K562 (cell line): ENCODE results near the gene PPARG.

Experiments used
- GABPB1 ChIP-seq: sonication (generic); formaldehyde crosslinking; IDR thresholded peaks from 2 replicates; pipeline ENCODE4 v1.8.0; 2022; ENCODE audit warnings: mild to moderate bottlenecking, missing genetic modification reagents
- GTF2F1 ChIP-seq: IDR thresholded peaks from 2 replicates; pipeline ENCODE4 v1.6.1; 2011; ENCODE audit warnings: low read depth, low read length, improper control_type of control experiment
- KDM1A ChIP-seq, 2 experiments: fragments of 450-650 bp; IDR thresholded peaks; 2 replicates each; pipeline ENCODE4 v1.6.1; 2016; ENCODE audit warnings: mild to moderate bottlenecking in 2 of 2
- MAZ ChIP-seq, 2 experiments: fragments of 450-650 bp in 1 of 2; sonication (generic) in 1 of 2; formaldehyde crosslinking; IDR thresholded peaks in 1 of 2; conservative IDR thresholded peaks in 1 of 2; 2 replicates each; pipeline versions ENCODE4 v1.4.0 to v1.5.0; 2020; ENCODE audit warnings: mild to moderate bottlenecking in 1 of 2, missing genetic modification reagents in 1 of 2
- POLR2AphosphoS5 ChIP-seq: IDR thresholded peaks from 2 replicates; pipeline ENCODE4 v1.6.1; 2011; ENCODE audit warnings: mild to moderate bottlenecking, low read depth, low read length, moderate library complexity; ENCODE audit not compliant: control insufficient read depth, insufficient read depth
- RAD21 ChIP-seq, 2 experiments: fragments of 250-450 bp in 1 of 2; fragments of 450-650 bp in 1 of 2; sonication (Bioruptor Pico) in 1 of 2; formaldehyde crosslinking in 1 of 2; IDR thresholded peaks in 1 of 2; conservative IDR thresholded peaks in 1 of 2; 2 replicates each; pipeline versions ENCODE4 v1.4.0 to v1.8.0; 2020 to 2022; ENCODE audit warnings: mild to moderate bottlenecking in 2 of 2, moderate library complexity in 1 of 2
- SRSF9 ChIP-seq: fragments of 200-400 bp; formaldehyde crosslinking; IDR thresholded peaks from 2 replicates; pipeline ENCODE4 v1.6.1; 2017; ENCODE audit warnings: low read depth, low read length, borderline replicate concordance
- ZNF584 ChIP-seq: fragments of 200-800 bp; sonication (Bioruptor generic); IDR thresholded peaks from 2 replicates; pipeline ENCODE4 v1.6.1; 2016; ENCODE audit warnings: low read depth, mild to moderate bottlenecking, missing genetic modification characterization, missing compliant biosample characterization
- TF ChIP-seq, protein P1 (sequence below): fragments of 450-650 bp; formaldehyde crosslinking; IDR thresholded peaks from 2 replicates; pipeline ENCODE4 v1.4.0; 2020; ENCODE audit warnings: mild to moderate bottlenecking, moderate library complexity
- TF ChIP-seq, protein P2 (sequence below): sonication (generic); formaldehyde crosslinking; IDR thresholded peaks from 2 replicates; pipeline ENCODE4 v1.8.1; 2023; ENCODE audit warnings: mild to moderate bottlenecking, missing genetic modification reagents, moderate library complexity
- TF ChIP-seq, protein P3 (sequence below): sonication (generic); formaldehyde crosslinking; IDR thresholded peaks from 2 replicates; pipeline ENCODE4 v1.8.1; 2023; ENCODE audit warnings: mild to moderate bottlenecking, missing genetic modification reagents
- TF ChIP-seq, protein P4 (sequence below), 3 experiments: IDR thresholded peaks in 2 of 3; conservative IDR thresholded peaks in 1 of 3; 2 replicates each; pipeline ENCODE4 v1.5.1; 2011 to 2012; ENCODE audit warnings: low read length in 3 of 3, mild to moderate bottlenecking in 3 of 3, control low read depth in 2 of 3, improper control_type of control experiment in 1 of 3, inconsistent platforms in 1 of 3, low read depth in 1 of 3, mixed read lengths in 1 of 3, moderate library complexity in 1 of 3; ENCODE audit not compliant: insufficient read depth in 2 of 3
- TF ChIP-seq, protein P5 (sequence below): fragments of 450-650 bp; formaldehyde crosslinking; IDR thresholded peaks from 2 replicates; pipeline ENCODE4 v1.4.0; 2022; ENCODE audit warnings: missing genetic modification characterization

DNA sequence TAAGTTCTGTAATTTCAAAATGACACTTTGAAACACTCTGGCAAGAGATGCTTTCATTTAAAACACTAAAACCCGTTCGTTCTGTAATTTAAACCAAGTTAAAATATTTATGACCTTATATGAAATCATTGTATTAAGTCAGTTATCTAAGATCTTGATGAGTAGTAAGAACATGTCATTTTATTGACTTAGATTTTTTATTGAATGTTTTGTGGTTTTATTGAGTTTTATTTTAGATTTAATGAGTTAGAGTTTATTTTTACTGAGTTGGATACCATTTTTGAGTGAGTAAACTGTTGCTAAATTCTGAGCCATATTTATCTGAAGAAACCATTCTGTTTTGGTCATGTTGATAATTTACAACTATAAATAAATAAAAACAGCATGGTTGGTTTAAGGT lies 94.3 kb downstream of the PPARG start:
- TF ChIP-seq, protein P1, sequence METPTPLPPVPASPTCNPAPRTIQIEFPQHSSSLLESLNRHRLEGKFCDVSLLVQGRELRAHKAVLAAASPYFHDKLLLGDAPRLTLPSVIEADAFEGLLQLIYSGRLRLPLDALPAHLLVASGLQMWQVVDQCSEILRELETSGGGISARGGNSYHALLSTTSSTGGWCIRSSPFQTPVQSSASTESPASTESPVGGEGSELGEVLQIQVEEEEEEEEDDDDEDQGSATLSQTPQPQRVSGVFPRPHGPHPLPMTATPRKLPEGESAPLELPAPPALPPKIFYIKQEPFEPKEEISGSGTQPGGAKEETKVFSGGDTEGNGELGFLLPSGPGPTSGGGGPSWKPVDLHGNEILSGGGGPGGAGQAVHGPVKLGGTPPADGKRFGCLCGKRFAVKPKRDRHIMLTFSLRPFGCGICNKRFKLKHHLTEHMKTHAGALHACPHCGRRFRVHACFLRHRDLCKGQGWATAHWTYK (CRISPR knock-in tag): no peak
- TF ChIP-seq, protein P2, sequence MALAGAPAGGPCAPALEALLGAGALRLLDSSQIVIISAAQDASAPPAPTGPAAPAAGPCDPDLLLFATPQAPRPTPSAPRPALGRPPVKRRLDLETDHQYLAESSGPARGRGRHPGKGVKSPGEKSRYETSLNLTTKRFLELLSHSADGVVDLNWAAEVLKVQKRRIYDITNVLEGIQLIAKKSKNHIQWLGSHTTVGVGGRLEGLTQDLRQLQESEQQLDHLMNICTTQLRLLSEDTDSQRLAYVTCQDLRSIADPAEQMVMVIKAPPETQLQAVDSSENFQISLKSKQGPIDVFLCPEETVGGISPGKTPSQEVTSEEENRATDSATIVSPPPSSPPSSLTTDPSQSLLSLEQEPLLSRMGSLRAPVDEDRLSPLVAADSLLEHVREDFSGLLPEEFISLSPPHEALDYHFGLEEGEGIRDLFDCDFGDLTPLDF: no peak
- TF ChIP-seq ZNF584 (CRISPR knock-in tag) (no peak), POLR2AphosphoS5 (no peak), MAZ (CRISPR knock-in tag; conservative IDR thresholded peaks at IDR 0.05 in 1 of 2, IDR thresholded peaks at IDR 0.05 in 1 of 2) (no peak), KDM1A (IDR thresholded peaks at IDR 0.05) (no peak), RAD21 (CRISPR knock-in tag; conservative IDR thresholded peaks at IDR 0.05 in 1 of 2, IDR thresholded peaks at IDR 0.05 in 1 of 2) (no peak), SRSF9 (no peak), GABPB1 (no peak), GTF2F1 (no peak)
- TF ChIP-seq, protein P3, sequence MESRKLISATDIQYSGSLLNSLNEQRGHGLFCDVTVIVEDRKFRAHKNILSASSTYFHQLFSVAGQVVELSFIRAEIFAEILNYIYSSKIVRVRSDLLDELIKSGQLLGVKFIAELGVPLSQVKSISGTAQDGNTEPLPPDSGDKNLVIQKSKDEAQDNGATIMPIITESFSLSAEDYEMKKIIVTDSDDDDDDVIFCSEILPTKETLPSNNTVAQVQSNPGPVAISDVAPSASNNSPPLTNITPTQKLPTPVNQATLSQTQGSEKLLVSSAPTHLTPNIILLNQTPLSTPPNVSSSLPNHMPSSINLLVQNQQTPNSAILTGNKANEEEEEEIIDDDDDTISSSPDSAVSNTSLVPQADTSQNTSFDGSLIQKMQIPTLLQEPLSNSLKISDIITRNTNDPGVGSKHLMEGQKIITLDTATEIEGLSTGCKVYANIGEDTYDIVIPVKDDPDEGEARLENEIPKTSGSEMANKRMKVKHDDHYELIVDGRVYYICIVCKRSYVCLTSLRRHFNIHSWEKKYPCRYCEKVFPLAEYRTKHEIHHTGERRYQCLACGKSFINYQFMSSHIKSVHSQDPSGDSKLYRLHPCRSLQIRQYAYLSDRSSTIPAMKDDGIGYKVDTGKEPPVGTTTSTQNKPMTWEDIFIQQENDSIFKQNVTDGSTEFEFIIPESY (CRISPR knock-in tag): no peak
- TF ChIP-seq, protein P4, sequence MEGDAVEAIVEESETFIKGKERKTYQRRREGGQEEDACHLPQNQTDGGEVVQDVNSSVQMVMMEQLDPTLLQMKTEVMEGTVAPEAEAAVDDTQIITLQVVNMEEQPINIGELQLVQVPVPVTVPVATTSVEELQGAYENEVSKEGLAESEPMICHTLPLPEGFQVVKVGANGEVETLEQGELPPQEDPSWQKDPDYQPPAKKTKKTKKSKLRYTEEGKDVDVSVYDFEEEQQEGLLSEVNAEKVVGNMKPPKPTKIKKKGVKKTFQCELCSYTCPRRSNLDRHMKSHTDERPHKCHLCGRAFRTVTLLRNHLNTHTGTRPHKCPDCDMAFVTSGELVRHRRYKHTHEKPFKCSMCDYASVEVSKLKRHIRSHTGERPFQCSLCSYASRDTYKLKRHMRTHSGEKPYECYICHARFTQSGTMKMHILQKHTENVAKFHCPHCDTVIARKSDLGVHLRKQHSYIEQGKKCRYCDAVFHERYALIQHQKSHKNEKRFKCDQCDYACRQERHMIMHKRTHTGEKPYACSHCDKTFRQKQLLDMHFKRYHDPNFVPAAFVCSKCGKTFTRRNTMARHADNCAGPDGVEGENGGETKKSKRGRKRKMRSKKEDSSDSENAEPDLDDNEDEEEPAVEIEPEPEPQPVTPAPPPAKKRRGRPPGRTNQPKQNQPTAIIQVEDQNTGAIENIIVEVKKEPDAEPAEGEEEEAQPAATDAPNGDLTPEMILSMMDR (IDR thresholded peaks at IDR 0.05 in 2 of 3, conservative IDR thresholded peaks at IDR 0.05 in 1 of 3; ENCODE audit: insufficient read depth in 2 of 3, low read depth in 1 of 3, low read length in 3 of 3): no peak
- TF ChIP-seq, protein P5, sequence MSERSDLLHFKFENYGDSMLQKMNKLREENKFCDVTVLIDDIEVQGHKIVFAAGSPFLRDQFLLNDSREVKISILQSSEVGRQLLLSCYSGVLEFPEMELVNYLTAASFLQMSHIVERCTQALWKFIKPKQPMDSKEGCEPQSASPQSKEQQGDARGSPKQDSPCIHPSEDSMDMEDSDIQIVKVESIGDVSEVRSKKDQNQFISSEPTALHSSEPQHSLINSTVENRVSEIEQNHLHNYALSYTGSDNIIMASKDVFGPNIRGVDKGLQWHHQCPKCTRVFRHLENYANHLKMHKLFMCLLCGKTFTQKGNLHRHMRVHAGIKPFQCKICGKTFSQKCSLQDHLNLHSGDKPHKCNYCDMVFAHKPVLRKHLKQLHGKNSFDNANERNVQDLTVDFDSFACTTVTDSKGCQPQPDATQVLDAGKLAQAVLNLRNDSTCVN: no peak
